Spleen (tissue), 7 donors: ENCODE results near the gene NFIB.

Source experiments
- CTCF ChIP-seq, 11 experiments: fragments of 200-600 bp in 7 of 11; fragments of 450-650 bp in 4 of 11; sonication (generic) in 4 of 11; IDR thresholded peaks in 8 of 11; conservative IDR thresholded peaks in 3 of 11; 1 replicate in 7 of 11; 2 replicates in 4 of 11; pipeline versions ENCODE4 v1.4.0 to v1.8.0; 2016 to 2021; ENCODE audit warnings: antibody characterized with exemption in 11 of 11, inconsistent platforms in 4 of 11, mild to moderate bottlenecking in 1 of 11
- POLR2A ChIP-seq, 3 donors: fragments of 450-650 bp; IDR thresholded peaks; one replicate each; pipeline ENCODE4 v1.5.1; 2017; ENCODE audit warnings: antibody characterized with exemption in 3 of 3, mild to moderate bottlenecking in 1 of 3
- POLR2AphosphoS5 ChIP-seq, 3 donors: sonication (generic); formaldehyde crosslinking; IDR thresholded peaks; one replicate each; pipeline ENCODE4 v1.5.1; 2017; ENCODE audit warnings: antibody characterized with exemption in 3 of 3
- donor health status: DM: no; HTN: no; CAD: no; lungs with moderate emphysema.
- donor health status: DM: no; HTN: no; CAD: no.
- donor health status: DM: no; HTN: no; CAD: no.

GRCh38 chr9:14099737-14100136 lies 214.2 kb downstream of the NFIB start:
- TF ChIP-seq CTCF (IDR thresholded peaks at IDR 0.05 in 8 of 11, conservative IDR thresholded peaks at IDR 0.05 in 3 of 11) (no peak), POLR2AphosphoS5 (IDR thresholded peaks at IDR 0.05) (no peak), POLR2A (IDR thresholded peaks at IDR 0.05) (no peak)
